Stimulated activated CD8-positive, alpha-beta memory T cell treated with anti-CD3 and anti-CD28 coated beads, Interleukin-7, amount 100 ng/mL, for 24 hours (primary cell): ENCODE measurements around the gene FBXL15.
A peak's percentile ranks its signal among the peaks of the same experiment; 100 is the strongest.
"Not testable (repeated sequence)": the region's sequence is repeated elsewhere in the genome, so short reads cannot be mapped to it uniquely, and the experiment has no call there.

Experiments
- DNase-seq: peaks from one replicate; pipeline ENCODE4 v3.0.0-alpha.2; 2020; ENCODE audit warnings: low read depth

The FBXL15 gene

GRCh38 chr10:102431452-102432124, 11.0 kb downstream of the FBXL15 start:
- DNase-seq: no peak

GRCh38 chr10:102432162-102432950, 11.7 kb downstream of the FBXL15 start, which contains the start of gene CUEDC2:
CUEDC2 (minus strand) TSS chr10:102432574; CDS start chr10:102425188, 7,386 bp downstream.
- peak; percentile 93 for DNase-seq

DNA sequence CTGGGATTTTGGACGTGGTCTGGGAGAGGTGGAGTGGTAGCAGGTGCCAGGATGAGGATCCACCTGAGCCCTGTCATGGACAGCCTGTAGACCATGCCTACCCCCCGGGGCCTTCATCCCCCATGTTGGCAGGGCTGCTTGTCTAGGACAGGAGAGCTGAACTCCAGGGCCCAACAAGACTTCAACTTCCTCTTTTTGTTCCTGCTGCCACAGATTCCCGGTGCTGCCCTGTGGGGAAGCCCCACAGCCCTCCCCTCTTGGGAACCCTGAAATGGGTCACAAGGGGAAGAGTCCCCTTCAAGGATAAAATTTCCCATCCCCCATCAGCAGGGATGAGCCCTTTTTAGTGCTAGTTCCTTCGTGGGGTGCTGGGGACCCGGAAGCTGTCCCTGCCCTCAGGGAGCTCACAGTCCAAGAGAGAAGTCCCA, 13.0 kb downstream of the FBXL15 start:
- no peak for DNase-seq

GRCh38 chr10:102434394-102435132, 13.9 kb downstream of the FBXL15 start:
- DNase-seq: no peak

- no peak for DNase-seq
Observed at GRCh38 chr10:102435133-102435497, 14.5 kb downstream of the FBXL15 start.

DNA sequence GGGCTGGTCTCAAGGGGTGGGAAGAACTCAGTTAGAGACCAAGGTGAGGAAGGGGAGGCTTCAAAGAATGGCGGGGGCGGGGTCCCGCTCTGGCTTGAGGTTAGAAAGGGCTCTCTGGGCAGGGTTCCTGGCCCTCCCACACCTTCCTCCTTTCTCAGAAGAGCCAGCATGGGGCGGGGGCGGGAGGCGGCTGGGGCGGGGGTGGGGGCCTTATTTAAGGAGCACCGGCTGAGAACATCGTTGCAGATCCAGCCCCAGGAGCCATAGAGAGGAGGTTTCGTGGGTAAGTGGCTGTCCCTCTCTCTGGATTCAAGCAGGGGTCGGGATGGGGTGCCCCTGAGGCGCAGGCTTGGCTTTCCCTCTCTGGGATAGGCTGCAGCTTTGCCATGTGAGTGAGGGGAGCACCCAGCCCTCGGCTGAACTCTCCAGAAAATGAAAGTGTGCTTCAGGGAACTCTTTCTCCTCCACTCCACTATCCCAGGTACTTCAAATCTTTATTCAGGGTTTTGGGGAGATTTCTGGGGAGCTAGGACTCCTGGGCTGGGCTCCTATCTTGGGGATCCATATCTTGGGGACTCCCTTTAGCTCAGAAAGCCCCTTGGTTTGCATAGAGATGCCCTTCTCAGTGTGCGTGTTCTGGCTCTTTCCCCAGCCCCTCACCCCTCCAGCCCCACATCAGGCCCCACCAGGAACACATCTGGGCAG, 15.0 kb downstream of the FBXL15 start:
- no peak for DNase-seq

DNA sequence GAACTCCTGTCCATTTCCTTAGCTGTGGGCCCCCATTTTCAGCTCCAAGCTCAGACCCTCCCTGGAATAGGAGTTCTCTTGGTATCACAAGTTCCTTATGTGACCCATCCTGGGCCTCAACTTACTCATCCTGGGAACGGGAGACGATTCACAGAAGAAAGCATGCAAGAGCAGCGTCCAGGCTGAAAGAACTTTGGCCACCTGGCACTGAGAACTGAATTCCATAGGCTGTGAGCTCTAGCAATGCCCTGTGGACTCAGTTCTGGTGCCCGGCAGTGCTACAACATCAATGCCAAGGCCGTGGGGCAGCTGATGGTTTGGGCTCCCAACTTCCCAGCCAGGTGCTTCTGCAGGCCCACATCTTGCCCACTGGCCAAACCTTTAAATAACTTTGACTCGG, 15.7 kb downstream of the FBXL15 start:
- DNase-seq: no peak

DNA sequence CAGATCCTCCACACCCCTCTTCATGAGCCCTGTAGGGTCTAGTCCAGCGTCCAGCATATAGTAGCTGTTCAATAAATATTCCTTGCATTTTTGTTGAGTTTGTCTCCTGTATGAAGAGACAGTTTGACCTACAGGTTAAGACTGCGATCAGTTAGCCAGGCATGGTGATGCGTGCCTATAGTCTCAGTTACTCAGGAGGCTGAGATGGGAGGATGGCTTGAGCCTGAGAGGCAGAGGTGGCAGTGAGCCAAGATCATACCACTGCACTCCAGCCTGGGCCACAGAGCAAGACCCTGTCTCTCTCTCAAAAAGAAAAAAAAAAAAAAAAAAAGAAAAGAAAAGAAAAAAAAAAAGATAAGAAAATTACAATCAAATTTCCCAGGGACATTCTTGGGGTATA, 16.9 kb downstream of the FBXL15 start:
- no peak for DNase-seq

- DNase-seq: no peak
Observed at GRCh38 chr10:102438374-102438773, 17.7 kb downstream of the FBXL15 start.

GRCh38 chr10:102444851-102445250, 24.2 kb downstream of the FBXL15 start:
- no peak for DNase-seq

DNA sequence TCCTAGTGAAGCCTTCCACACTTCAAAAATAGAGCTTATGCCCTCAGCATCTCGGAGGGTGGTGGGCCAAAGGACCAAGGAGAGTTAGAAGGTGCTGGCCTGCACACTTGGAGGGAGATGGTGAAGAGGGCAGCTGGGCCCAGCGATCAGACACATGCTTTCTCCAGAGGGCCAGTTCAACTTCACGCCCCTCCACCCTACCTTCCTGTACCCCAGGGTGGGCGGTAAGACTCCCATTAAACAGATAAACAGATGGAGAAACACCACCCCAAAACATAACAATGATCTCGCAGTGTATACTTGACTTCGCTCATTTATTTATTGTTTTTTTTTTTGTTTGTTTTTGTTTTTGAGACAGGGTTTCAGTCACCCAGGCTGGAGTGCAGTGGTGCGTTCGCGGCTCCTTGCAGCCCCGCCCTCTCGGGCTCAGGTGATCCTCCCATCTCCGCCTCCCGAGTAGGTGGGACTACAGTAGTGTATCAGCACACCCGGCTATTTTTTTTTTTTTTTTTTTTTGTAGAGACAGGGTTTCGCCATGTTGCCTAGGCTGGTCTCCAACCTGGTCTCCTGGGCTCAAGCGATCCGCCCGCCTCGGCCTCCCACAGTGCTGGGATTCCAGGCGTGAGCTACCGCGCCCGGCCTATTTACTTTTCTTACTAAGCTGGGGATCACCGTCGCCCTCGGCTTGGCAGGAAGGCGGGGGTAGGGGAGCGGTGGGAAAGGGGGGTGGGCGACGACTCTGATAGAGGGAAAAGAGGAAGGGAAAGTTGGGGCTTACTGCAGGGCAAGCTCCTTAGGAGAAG, 28.9 kb downstream of the FBXL15 start:
- DNase-seq: peak; percentile 70

GRCh38 chr10:102450124-102450373, 29.4 kb downstream of the FBXL15 start:
- no peak for DNase-seq

DNA sequence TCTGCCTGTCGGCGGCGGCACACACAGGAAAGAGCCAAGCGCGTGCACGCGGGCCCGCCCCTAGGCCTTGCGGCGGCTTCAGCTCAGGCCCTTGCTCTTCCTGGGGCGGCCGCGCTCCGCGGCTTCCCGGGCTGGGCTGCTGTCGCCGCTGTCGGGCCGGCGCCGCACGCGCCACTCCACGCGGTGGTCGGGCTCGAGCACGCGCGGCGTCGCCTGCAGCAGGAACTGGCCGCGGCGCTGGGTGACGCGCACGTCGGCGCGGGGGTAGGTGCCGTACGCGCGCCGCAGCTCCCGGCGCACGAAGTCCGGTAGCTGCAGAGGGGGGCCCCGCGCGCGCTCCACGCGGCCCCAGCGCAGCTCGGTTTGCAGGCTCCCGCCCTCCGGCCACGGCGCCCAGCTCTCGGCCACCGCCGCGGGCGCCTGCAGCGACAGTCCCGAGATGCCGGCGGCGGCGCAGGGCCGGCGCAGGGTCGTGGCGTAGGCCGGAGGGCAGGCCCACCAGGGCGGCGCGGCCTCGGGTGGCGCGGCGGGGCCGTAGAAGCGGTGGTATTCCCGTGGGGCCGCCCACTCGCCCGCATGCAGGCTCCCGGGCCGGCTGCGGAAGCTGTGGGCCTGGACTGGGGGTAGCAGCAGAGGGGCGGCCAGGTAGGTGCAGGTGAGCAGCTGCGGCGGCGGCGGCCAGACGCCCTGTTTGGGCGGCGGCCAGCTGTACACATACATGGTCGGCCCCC, 29.9 kb downstream of the FBXL15 start:
- peak; percentile 56 for DNase-seq

- DNase-seq: no peak
Observed at GRCh38 chr10:102451105-102451969, 30.7 kb downstream of the FBXL15 start, which contains the start of gene C10orf95. C10orf95 (minus strand) TSS chr10:102451543; CDS start chr10:102451093, 450 bp downstream.

- DNase-seq: peak; percentile 31
Observed at GRCh38 chr10:102452672-102453340, 32.2 kb downstream of the FBXL15 start.

DNA sequence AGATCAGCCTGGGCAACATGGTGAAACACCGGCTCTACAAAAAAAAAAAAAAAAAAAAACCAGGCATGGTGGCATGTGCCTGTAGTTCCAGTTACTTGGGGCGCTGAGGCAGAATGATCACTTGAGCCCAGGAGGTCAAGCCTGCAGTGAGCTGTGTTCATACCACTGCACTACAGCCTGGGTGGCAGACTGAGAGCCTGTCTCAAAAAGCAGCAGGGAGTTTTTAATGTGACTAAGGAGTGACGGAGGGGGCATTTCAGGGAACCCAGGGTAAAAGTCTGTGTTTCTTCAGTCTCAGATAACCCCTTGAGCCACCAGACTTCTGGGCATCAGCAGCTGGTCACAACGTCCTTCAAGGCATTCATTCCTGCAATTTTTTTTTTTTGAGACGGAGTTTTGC, 32.9 kb downstream of the FBXL15 start:
- no peak for DNase-seq

DNA sequence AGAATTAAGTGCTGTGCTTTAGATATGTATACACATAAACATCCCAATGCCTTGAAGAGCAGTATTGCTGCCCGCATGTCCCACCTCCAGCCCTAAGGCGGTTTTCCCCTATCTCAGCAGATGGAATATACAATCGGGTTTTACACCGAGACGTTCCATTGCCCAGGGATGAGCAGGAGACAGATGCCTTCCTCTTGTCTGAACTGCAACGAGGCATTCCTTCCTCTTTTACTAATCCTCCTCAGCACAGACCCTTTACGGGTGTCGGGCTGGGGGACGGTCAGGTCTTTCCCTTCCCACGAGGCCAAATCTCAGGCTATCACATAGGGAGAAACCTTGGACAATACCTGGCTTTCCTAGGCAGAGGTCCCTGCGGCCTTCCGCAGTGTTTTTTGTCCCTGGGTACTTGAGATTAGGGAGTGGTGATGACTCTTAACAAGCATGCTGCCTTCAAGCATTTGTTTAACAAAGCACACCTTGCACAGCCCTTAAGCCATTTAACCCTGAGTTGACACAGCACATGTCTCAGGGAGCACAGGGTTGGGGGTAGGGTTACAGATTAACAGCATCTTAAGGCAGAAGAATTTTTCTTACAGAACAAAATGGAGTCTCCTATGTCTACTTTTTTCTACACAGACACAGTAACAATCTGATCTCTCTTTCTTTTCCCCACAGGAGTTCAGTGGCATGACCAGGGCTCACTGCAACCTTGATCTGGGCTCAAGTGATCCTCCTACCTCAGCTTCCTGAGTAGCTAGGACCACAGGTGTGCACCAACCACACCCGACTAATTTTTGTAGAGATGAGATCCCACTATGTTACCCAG, 34.2 kb downstream of the FBXL15 start:
- DNase-seq: not testable (repeated sequence)

GRCh38 chr10:102455893-102456471, 35.3 kb downstream of the FBXL15 start:
- DNase-seq: no peak
